ENCODE data around the gene SNX14.

SNX14 gene

GRCh38 chr6:85593438-85594196 is at the start of gene SNX14:
Gene SNX14 (minus strand): TSS chr6:85593858. CDS start chr6:85593718, 140 bp downstream.
- TF ChIP-seq GATA2 (IDR thresholded peaks at IDR 0.05; ENCODE audit: low read depth, low read length) (no peak; the same call in 1 of the 2 replicates), GATA3 (IDR thresholded peaks at IDR 0.05; ENCODE audit: low read depth, low read length) (no peak)

- TF ChIP-seq GATA3 (IDR thresholded peaks at IDR 0.05; ENCODE audit: low read depth, low read length) (no peak), GATA2 (IDR thresholded peaks at IDR 0.05; ENCODE audit: low read depth, low read length) (no peak)
Measured at GRCh38 chr6:85642774-85643536, 49.3 kb upstream of the SNX14 start, which contains the start of gene SYNCRIP. Gene SYNCRIP (minus strand): TSS chr6:85642886. CDS start chr6:85641439, 1,447 bp downstream.

GRCh38 chr6:85641897-85642773 is 48.5 kb upstream of the SNX14 start:
- TF ChIP-seq GATA2 (IDR thresholded peaks at IDR 0.05; ENCODE audit: low read depth, low read length), result no peak
- no peak for TF ChIP-seq GATA3 (IDR thresholded peaks at IDR 0.05; ENCODE audit: low read depth, low read length)

- TF ChIP-seq GATA3 (IDR thresholded peaks at IDR 0.05; ENCODE audit: low read depth, low read length), result no peak
- no peak for TF ChIP-seq GATA2 (IDR thresholded peaks at IDR 0.05; ENCODE audit: low read depth, low read length)
Measured at GRCh38 chr6:85641522-85641896, 47.9 kb upstream of the SNX14 start.

GRCh38 chr6:85640821-85641220 is 47.2 kb upstream of the SNX14 start:
- TF ChIP-seq GATA3 (IDR thresholded peaks at IDR 0.05; ENCODE audit: low read depth, low read length), result no peak

GRCh38 chr6:85637579-85637978 is 43.9 kb upstream of the SNX14 start:
- TF ChIP-seq GATA2 (IDR thresholded peaks at IDR 0.05; ENCODE audit: low read depth, low read length) (no peak), GATA3 (IDR thresholded peaks at IDR 0.05; ENCODE audit: low read depth, low read length) (no peak)

- TF ChIP-seq GATA3 (IDR thresholded peaks at IDR 0.05; ENCODE audit: low read depth, low read length) (no peak), GATA2 (IDR thresholded peaks at IDR 0.05; ENCODE audit: low read depth, low read length) (no peak)
Measured at GRCh38 chr6:85632164-85632942, 38.7 kb upstream of the SNX14 start.

- TF ChIP-seq GATA2 (IDR thresholded peaks at IDR 0.05; ENCODE audit: low read depth, low read length) (no peak), GATA3 (IDR thresholded peaks at IDR 0.05; ENCODE audit: low read depth, low read length) (no peak)
Measured at GRCh38 chr6:85628353-85628752, 34.7 kb upstream of the SNX14 start.

GRCh38 chr6:85620308-85620707 is 26.6 kb upstream of the SNX14 start:
- TF ChIP-seq GATA2 (IDR thresholded peaks at IDR 0.05; ENCODE audit: low read depth, low read length), result no peak
- TF ChIP-seq GATA3 (IDR thresholded peaks at IDR 0.05; ENCODE audit: low read depth, low read length), result no peak

- no peak for TF ChIP-seq GATA2 (IDR thresholded peaks at IDR 0.05; ENCODE audit: low read depth, low read length)
- TF ChIP-seq GATA3 (IDR thresholded peaks at IDR 0.05; ENCODE audit: low read depth, low read length), result no peak
Measured at GRCh38 chr6:85614780-85615179, 21.1 kb upstream of the SNX14 start.

GRCh38 chr6:85612690-85613474 is 19.2 kb upstream of the SNX14 start:
- no peak for TF ChIP-seq GATA2 (IDR thresholded peaks at IDR 0.05; ENCODE audit: low read depth, low read length)
- no peak for TF ChIP-seq GATA3 (IDR thresholded peaks at IDR 0.05; ENCODE audit: low read depth, low read length)

GRCh38 chr6:85610182-85610895 is 16.7 kb upstream of the SNX14 start:
- TF ChIP-seq GATA3 (IDR thresholded peaks at IDR 0.05; ENCODE audit: low read depth, low read length), result no peak
- TF ChIP-seq GATA2 (IDR thresholded peaks at IDR 0.05; ENCODE audit: low read depth, low read length), result no peak

Measured in SH-SY5Y (cell line).